SK-N-MC (cell line): ENCODE results near the gene SYNPO2L.

Experiments
- EZH2 ChIP-seq: fragments of 200-600 bp; sonication (generic); IDR thresholded peaks from one replicate; pipeline ENCODE4 v1.6.1; 2017; ENCODE audit warnings: antibody characterized with exemption
- FOXP2 ChIP-seq: optimal IDR thresholded peaks from 2 replicates; pipeline ENCODE3; 2011; ENCODE audit warnings: mild to moderate bottlenecking, moderate library complexity; ENCODE audit not compliant: insufficient read depth; ENCODE audit errors: extremely low read length, control extremely low read depth
- POLR2AphosphoS5 ChIP-seq: IDR thresholded peaks from 2 replicates; pipeline ENCODE4 v1.6.1; 2012; ENCODE audit warnings: mild to moderate bottlenecking, low read depth, low read length, borderline replicate concordance

DNA sequence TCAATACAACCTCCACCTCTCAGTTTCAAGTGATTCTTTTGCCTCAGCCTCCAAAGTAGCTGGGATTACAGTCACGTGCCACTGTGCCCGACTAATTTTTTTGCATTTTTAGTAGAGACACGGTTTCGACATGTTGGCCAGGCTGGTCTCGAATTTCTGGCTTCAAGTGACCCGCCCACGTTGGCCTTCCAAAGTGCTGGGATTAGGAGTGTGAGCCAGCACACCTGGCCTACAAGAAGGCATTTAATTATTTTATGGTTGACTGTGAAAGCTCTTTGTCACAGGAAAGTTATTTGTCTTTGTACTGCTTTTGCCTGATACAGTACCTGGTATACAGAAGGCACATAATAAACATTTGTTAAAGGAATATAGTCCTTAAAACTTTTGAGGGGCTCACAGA is 27.4 kb downstream of the SYNPO2L start:
- no peak for TF ChIP-seq EZH2
- TF ChIP-seq POLR2AphosphoS5 = no peak
- no peak for TF ChIP-seq FOXP2
